KMS-11 (cell line): ENCODE measurements around the gene SPRR3.
"Not testable (repeated sequence)": the region's sequence is repeated elsewhere in the genome, so short reads cannot be mapped to it uniquely, and the experiment has no call there.

ENCODE experiments used
- H2AFZ ChIP-seq: fragments of 200-600 bp; sonication (generic); 2 replicates; pipeline ENCODE4 v1.6.1; 2016; ENCODE audit warnings: antibody characterized with exemption, mixed run types, low read depth
- H3K27ac ChIP-seq: fragments of 200-600 bp; sonication (generic); 2 replicates; pipeline ENCODE4 v1.6.1; 2016; ENCODE audit warnings: mild to moderate bottlenecking, mixed run types
- H3K27me3 ChIP-seq: fragments of 200-600 bp; sonication (generic); 2 replicates; pipeline ENCODE4 v1.6.1; 2017; ENCODE audit warnings: mild to moderate bottlenecking, low read depth, mixed run types, moderate library complexity; ENCODE audit not compliant: insufficient read depth
- H3K36me3 ChIP-seq: fragments of 200-600 bp; sonication (generic); 2 replicates; pipeline ENCODE4 v1.6.1; 2017; ENCODE audit warnings: mild to moderate bottlenecking, mixed run types; ENCODE audit not compliant: insufficient read depth
- H3K4me1 ChIP-seq: fragments of 200-600 bp; sonication (generic); 2 replicates; pipeline ENCODE4 v1.6.1; 2016; ENCODE audit warnings: mild to moderate bottlenecking, low read depth, mixed run types; ENCODE audit not compliant: poor library complexity, severe bottlenecking
- H3K4me2 ChIP-seq: fragments of 200-600 bp; sonication (generic); 2 replicates; pipeline ENCODE4 v1.7.0; 2016; ENCODE audit warnings: mild to moderate bottlenecking, mixed run types
- H3K4me3 ChIP-seq: fragments of 200-600 bp; sonication (generic); IDR thresholded peaks from 2 replicates; pipeline ENCODE4 v1.6.1; 2017; ENCODE audit warnings: low read depth, low read length, mixed read lengths; ENCODE audit not compliant: insufficient read depth
- H3K79me2 ChIP-seq: fragments of 200-600 bp; sonication (generic); 2 replicates; pipeline ENCODE4 v1.6.1; 2016; ENCODE audit warnings: low read depth, mixed run types; ENCODE audit not compliant: insufficient read depth
- H3K9ac ChIP-seq: fragments of 200-600 bp; sonication (generic); 2 replicates; pipeline ENCODE4 v1.6.1; 2016; ENCODE audit warnings: mild to moderate bottlenecking, mixed run types
- H4K20me1 ChIP-seq: fragments of 200-600 bp; sonication (generic); 2 replicates; pipeline ENCODE4 v1.6.1; 2016; ENCODE audit warnings: mild to moderate bottlenecking, mixed run types; ENCODE audit not compliant: insufficient read depth
- CTCF ChIP-seq: fragments of 200-600 bp; sonication (generic); conservative IDR thresholded peaks from 2 replicates; pipeline ENCODE4 v1.6.1; 2017; ENCODE audit warnings: low read depth, mild to moderate bottlenecking, antibody characterized with exemption, low read length, moderate library complexity, mixed read lengths

Gene SPRR3

GRCh38 chr1:152999818-153000217 is 1.7 kb upstream of the SPRR3 start:
- Histone ChIP-seq H3K4me1 (no peaks in the 10 kb centered on the region), H3K79me2 (no peaks in the 10 kb centered on the region), H3K36me3 (no peaks in the 10 kb centered on the region), H3K4me2 (no peak overlapping the region), H4K20me1 (no peaks in the 10 kb centered on the region), H3K27ac (no peak overlapping the region), H3K27me3 (no peaks in the 10 kb centered on the region), H3K9ac (no peak overlapping the region), H3K4me3 (no peak overlapping the region), H2AFZ (no peak overlapping the region)
- no peak for TF ChIP-seq CTCF

GRCh38 chr1:153000294-153000693 is 1.3 kb upstream of the SPRR3 start:
- H3K27me3 ChIP-seq = no peaks in the 10 kb centered on the region
- no peak overlapping the region for H3K4me2 ChIP-seq
- no peaks in the 10 kb centered on the region for H3K4me1 ChIP-seq
- H4K20me1 ChIP-seq = no peaks in the 10 kb centered on the region
- H3K9ac ChIP-seq = no peak overlapping the region
- no peak overlapping the region for H2AFZ ChIP-seq
- no peaks in the 10 kb centered on the region for H3K79me2 ChIP-seq
- H3K36me3 ChIP-seq = no peaks in the 10 kb centered on the region
- no peak overlapping the region for H3K4me3 ChIP-seq
- H3K27ac ChIP-seq = no peak overlapping the region
- TF ChIP-seq CTCF = no peak

- H3K36me3 ChIP-seq, H3K9ac ChIP-seq, H3K4me1 ChIP-seq, H3K4me2 ChIP-seq, H2AFZ ChIP-seq, H3K79me2 ChIP-seq, H3K27ac ChIP-seq, H4K20me1 ChIP-seq, H3K4me3 ChIP-seq, H3K27me3 ChIP-seq: not testable (repeated sequence)
Measured at GRCh38 chr1:153011235-153011758, 9.7 kb downstream of the SPRR3 start.

- not testable (repeated sequence) for H2AFZ ChIP-seq, H3K4me1 ChIP-seq, H3K4me2 ChIP-seq, H4K20me1 ChIP-seq, H3K27me3 ChIP-seq, H3K4me3 ChIP-seq, H3K36me3 ChIP-seq, H3K27ac ChIP-seq, H3K9ac ChIP-seq, H3K79me2 ChIP-seq
Measured at GRCh38 chr1:153021829-153022228, 20.3 kb downstream of the SPRR3 start.

- H3K79me2 ChIP-seq, H3K9ac ChIP-seq, H3K4me3 ChIP-seq, H3K27ac ChIP-seq, H3K4me1 ChIP-seq, H2AFZ ChIP-seq, H4K20me1 ChIP-seq, H3K27me3 ChIP-seq, H3K36me3 ChIP-seq, H3K4me2 ChIP-seq: not testable (repeated sequence)
Measured at GRCh38 chr1:153022340-153022739, 20.8 kb downstream of the SPRR3 start.

- no peak overlapping the region for H3K4me2 ChIP-seq
- H3K27ac ChIP-seq = no peak overlapping the region
- no peak overlapping the region for H3K4me3 ChIP-seq
- TF ChIP-seq CTCF = no peak
- no peaks in the 10 kb centered on the region for H3K79me2 ChIP-seq
- H4K20me1 ChIP-seq = no peaks in the 10 kb centered on the region
- H3K9ac ChIP-seq = no peak overlapping the region
- no peaks in the 10 kb centered on the region for H3K27me3 ChIP-seq
- no peaks in the 10 kb centered on the region for H3K4me1 ChIP-seq
- no peaks in the 10 kb centered on the region for H3K36me3 ChIP-seq
- no peak overlapping the region for H2AFZ ChIP-seq
Measured at GRCh38 chr1:153023109-153023508, 21.6 kb downstream of the SPRR3 start.
